Skin epidermis (tissue), 12 donors: Measurements from ENCODE around the gene NPIPB4.
"Not testable (repeated sequence)": the region's sequence is repeated elsewhere in the genome, so short reads cannot be mapped to it uniquely, and the experiment has no call there.

Source experiments
- H3K27ac ChIP-seq, 21 experiments: fragments of 200-600 bp; sonication (generic) in 11 of 21; one replicate each; pipeline ENCODE4 v1.5.0; 2020; ENCODE audit warnings: mild to moderate bottlenecking in 3 of 21, inconsistent platforms in 2 of 21, moderate library complexity in 2 of 21
- H3K4me3 ChIP-seq, 7 experiments: fragments of 200-600 bp; sonication (generic) in 2 of 7; one replicate each; pipeline ENCODE4 v1.5.0; 2020; ENCODE audit warnings: inconsistent platforms in 2 of 7, mild to moderate bottlenecking in 2 of 7, moderate library complexity in 1 of 7

The NPIPB4 gene

DNA sequence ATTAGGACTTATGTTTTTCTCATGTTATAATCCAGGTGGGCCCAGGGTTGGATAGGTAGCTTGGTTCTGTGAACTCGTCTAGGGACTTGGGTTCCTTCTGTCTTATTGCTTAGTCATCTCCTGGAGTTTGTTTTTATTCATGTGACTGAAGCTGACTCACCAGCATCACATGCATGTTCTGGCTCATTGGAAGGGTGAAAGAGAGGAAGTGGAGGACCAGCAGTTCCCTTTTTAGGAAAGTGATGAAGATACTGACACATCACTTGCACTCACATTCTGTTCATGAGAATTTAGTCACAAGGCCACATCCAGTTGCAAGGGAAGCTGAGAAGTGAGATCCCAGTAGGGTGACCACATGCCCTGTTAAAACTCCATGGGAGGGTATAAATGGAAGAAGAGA is 67.0 kb downstream of the NPIPB4 start:
- not testable (repeated sequence) for H3K4me3 ChIP-seq, H3K27ac ChIP-seq
